SK-N-SH treated with all-trans-retinoic acid at 6 μM for 48 hours (cell line): ENCODE data around the gene PLBD1.

ENCODE experiments used
- ARNTL ChIP-seq: fragments of 450-650 bp; formaldehyde crosslinking; IDR thresholded peaks from 2 replicates; pipeline ENCODE4 v1.5.0; 2020; ENCODE audit warnings: low read depth, mild to moderate bottlenecking, moderate library complexity, borderline replicate concordance
- PATZ1 ChIP-seq: fragments of 250-450 bp; sonication (Bioruptor Pico); IDR thresholded peaks from 2 replicates; pipeline ENCODE4 v1.8.0; 2020; ENCODE audit warnings: mild to moderate bottlenecking, moderate library complexity, borderline replicate concordance
- RARB ChIP-seq: fragments of 250-450 bp; sonication (Bioruptor Pico); IDR thresholded peaks from 2 replicates; pipeline ENCODE4 v1.8.0; 2021; ENCODE audit warnings: mild to moderate bottlenecking, moderate library complexity
- SNAI2 ChIP-seq: fragments of 250-450 bp; sonication (Bioruptor Pico); IDR thresholded peaks from 2 replicates; pipeline ENCODE4 v1.5.0; 2020; ENCODE audit warnings: mild to moderate bottlenecking, moderate library complexity
- TCF4 ChIP-seq: fragments of 250-450 bp; sonication (Bioruptor Pico); IDR thresholded peaks from 2 replicates; pipeline ENCODE4 v1.8.0; 2021; ENCODE audit warnings: mild to moderate bottlenecking, moderate library complexity, borderline replicate concordance
- ZC3H10 ChIP-seq: fragments of 250-450 bp; sonication (Bioruptor Pico); IDR thresholded peaks from 2 replicates; pipeline ENCODE4 v1.5.1; 2021; ENCODE audit warnings: mild to moderate bottlenecking, moderate library complexity
- ZFP30 ChIP-seq: fragments of 450-650 bp; formaldehyde crosslinking; IDR thresholded peaks from 2 replicates; pipeline ENCODE4 v1.5.0; 2022; ENCODE audit warnings: mild to moderate bottlenecking, moderate library complexity
- ZNF70 ChIP-seq: fragments of 450-650 bp; formaldehyde crosslinking; IDR thresholded peaks from 2 replicates; pipeline ENCODE4 v1.5.0; 2020; ENCODE audit warnings: mild to moderate bottlenecking, moderate library complexity
- ZNF8 ChIP-seq: fragments of 450-650 bp; formaldehyde crosslinking; IDR thresholded peaks from 2 replicates; pipeline ENCODE4 v1.5.0; 2020; ENCODE audit warnings: mild to moderate bottlenecking, moderate library complexity
- TF ChIP-seq, protein P1 (sequence below): fragments of 250-450 bp; sonication (Bioruptor Pico); IDR thresholded peaks from 2 replicates; pipeline ENCODE4 v1.5.1; 2021; ENCODE audit warnings: mild to moderate bottlenecking, moderate library complexity

GRCh38 chr12:14547571-14547970 is 20.1 kb downstream of the PLBD1 start:
- TF ChIP-seq ARNTL (CRISPR knock-in tag) = no peak
- TF ChIP-seq TCF4 (CRISPR knock-in tag) = no peak
- no peak for TF ChIP-seq ZFP30 (CRISPR knock-in tag)
- TF ChIP-seq PATZ1 (CRISPR knock-in tag) = no peak
- TF ChIP-seq ZNF70 (CRISPR knock-in tag) = no peak
- TF ChIP-seq, protein P1, sequence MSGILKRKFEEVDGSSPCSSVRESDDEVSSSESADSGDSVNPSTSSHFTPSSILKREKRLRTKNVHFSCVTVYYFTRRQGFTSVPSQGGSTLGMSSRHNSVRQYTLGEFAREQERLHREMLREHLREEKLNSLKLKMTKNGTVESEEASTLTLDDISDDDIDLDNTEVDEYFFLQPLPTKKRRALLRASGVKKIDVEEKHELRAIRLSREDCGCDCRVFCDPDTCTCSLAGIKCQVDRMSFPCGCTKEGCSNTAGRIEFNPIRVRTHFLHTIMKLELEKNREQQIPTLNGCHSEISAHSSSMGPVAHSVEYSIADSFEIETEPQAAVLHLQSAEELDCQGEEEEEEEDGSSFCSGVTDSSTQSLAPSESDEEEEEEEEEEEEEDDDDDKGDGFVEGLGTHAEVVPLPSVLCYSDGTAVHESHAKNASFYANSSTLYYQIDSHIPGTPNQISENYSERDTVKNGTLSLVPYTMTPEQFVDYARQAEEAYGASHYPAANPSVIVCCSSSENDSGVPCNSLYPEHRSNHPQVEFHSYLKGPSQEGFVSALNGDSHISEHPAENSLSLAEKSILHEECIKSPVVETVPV (CRISPR knock-in tag) = no peak
- TF ChIP-seq RARB = no peak
- no peak for TF ChIP-seq SNAI2 (CRISPR knock-in tag)
- TF ChIP-seq ZNF8 (CRISPR knock-in tag) = no peak
- no peak for TF ChIP-seq ZC3H10
